ENCODE measurements around the gene ACTL7A.

DNA sequence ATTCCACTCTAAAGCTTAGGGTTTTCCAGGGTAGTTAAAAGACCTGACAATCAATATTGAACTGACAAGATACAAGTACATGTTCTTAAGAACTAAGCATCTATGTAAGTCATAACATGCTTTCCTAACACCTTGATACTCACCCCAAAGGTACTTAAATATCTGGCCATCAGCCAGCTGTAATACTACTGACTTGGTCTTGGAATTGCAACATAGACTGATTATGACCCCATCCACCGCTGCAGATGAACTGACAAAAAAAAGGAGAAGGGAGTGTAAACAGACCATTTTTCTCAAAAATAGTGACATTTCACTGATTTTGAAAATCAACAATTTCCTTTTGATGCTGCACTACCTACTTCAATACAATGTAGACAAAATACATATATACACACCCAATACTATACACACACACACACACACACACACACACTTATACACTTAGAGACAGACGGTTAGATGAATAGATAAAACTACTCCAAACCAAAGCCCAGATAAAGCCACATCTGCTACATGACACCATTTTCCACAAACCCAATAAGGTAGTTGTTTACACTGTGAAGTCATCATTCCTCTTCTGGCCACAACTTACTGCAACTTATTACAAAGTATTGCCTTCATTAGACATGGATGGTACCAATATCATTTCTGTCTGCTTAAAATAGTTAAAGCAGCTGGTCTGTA lies 41.5 kb downstream of the ACTL7A start:
- TF ChIP-seq CTCF (IDR thresholded peaks at IDR 0.05) (no peak), POLR2A (IDR thresholded peaks at IDR 0.05) (no peak), POLR2AphosphoS5 (IDR thresholded peaks at IDR 0.05) (no peak)
